ENCODE results near the gene EXOC6.
"Not testable (repeated sequence)": the region's sequence is repeated elsewhere in the genome, so short reads cannot be mapped to it uniquely, and the experiment has no call there.

The EXOC6 gene

GRCh38 chr10:93083743-93084539 is 235.6 kb downstream of the EXOC6 start:
- no peak for DNase-seq

GRCh38 chr10:93085272-93085859 is 237.0 kb downstream of the EXOC6 start:
- DNase-seq: no peak

- no peak for DNase-seq
These were observed 238.0 kb downstream of the EXOC6 start for GRCh38 chr10:93086289-93086688.

GRCh38 chr10:93087846-93088245 is 239.5 kb downstream of the EXOC6 start:
- no peak for DNase-seq

GRCh38 chr10:93088466-93088865 is 240.1 kb downstream of the EXOC6 start:
- DNase-seq: no peak

GRCh38 chr10:93090619-93091018 is 242.3 kb downstream of the EXOC6 start:
- DNase-seq: no peak

GRCh38 chr10:93091960-93092359 is 243.6 kb downstream of the EXOC6 start:
- no peak for DNase-seq

- DNase-seq: no peak
These were observed 246.9 kb downstream of the EXOC6 start for GRCh38 chr10:93095225-93095624.

- DNase-seq: no peak
These were observed 248.6 kb downstream of the EXOC6 start for GRCh38 chr10:93096901-93097300.

GRCh38 chr10:93097386-93097785 is 249.1 kb downstream of the EXOC6 start:
- no peak for DNase-seq

- no peak for DNase-seq
These were observed 250.5 kb downstream of the EXOC6 start for GRCh38 chr10:93098816-93099215.

GRCh38 chr10:93099670-93100069 is 251.3 kb downstream of the EXOC6 start:
- DNase-seq: no peak

- DNase-seq: not testable (repeated sequence)
These were observed 252.8 kb downstream of the EXOC6 start for GRCh38 chr10:93101148-93101547.

GRCh38 chr10:93103953-93104352 is 255.6 kb downstream of the EXOC6 start:
- DNase-seq: no peak

GRCh38 chr10:93106631-93107072 is 258.3 kb downstream of the EXOC6 start:
- DNase-seq: no peak

Data from right hindlimb (tissue), 1 donor.